Fibroblast of skin of abdomen (primary cell): ENCODE results near the gene MYO10.
"Not testable (repeated sequence)": the region's sequence is repeated elsewhere in the genome, so short reads cannot be mapped to it uniquely, and the experiment has no call there.

ENCODE experiments used
- DNase-seq: peaks from one replicate; pipeline ENCODE4 v3.0.0-alpha.2; 2013

MYO10 gene

DNA sequence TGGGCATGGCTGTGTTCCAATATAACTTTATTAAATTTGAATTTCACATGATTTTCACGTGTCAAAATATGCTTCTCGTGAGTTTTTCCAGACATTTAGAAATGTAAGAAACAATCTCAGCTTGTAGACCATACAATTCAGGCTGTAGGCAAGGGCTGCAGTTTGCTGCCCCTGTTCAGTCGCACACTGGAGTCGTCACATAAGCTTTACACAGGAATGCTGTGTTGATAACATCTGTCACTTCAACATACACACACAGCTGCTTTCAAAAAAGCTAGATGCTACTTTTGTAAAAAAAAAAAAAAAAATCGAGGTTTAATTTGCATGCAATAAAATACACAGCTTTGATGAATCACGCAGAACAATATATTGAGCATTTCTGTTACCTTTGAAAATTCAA lies 77.9 kb downstream of the MYO10 start:
- DNase-seq: no peak

DNA sequence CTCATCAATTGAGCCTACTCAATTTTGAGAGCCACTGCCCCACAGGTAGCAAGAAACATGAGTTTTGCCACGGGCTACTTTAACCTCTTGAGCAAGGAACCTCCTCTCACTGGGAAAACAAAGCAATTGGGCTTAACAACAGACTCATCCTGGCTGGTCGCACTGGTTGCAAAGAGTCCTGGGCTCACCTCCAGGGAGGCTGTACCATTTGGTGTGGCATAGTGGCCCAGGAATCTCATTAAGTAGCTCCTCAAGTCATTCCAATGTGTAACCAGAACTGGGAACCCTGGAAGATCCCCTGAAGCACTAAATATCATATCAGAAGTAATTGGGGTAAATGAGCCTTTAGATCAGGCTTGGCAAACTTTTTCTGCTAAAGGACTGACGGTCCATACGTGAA lies 78.5 kb downstream of the MYO10 start:
- DNase-seq: no peak

DNA sequence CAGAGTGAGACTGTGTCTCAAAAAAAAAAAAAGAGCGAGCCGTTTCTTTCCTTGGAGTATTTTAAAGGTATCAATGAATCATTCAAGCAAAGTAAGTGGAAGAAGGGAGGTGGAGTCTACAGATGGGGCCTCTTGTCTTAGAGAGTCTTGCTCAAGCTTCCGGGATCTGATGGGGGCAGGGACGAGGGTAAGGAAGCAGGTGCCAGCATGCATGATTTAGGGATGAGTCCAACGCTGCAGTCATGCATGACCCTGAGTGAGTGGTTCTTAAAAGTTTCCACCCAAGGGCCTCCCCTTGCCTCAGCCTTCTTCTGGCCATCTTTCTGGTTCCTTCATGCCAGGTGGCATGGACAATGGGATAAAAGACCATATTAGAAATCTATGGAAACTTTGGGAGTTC lies 79.6 kb downstream of the MYO10 start:
- peak; percentile 55 for DNase-seq

DNA sequence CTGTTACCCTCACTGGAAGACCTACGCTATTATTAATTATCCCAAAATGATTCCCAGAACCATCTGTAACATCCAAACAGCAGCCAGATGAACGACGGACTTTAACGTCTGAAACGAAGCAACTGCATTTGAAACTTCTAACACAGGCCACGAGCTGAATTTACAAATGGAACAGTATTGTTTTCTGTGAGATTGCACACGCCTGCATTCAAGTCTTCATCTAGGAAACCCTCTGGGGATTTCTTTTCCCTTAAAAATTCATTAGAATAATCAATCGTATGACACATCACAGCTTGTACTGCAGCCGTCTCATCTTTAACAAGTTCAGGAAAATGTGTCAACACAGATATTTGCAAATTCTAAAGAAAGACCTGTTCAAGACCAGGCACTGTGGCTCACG lies 80.2 kb downstream of the MYO10 start:
- no peak for DNase-seq

DNA sequence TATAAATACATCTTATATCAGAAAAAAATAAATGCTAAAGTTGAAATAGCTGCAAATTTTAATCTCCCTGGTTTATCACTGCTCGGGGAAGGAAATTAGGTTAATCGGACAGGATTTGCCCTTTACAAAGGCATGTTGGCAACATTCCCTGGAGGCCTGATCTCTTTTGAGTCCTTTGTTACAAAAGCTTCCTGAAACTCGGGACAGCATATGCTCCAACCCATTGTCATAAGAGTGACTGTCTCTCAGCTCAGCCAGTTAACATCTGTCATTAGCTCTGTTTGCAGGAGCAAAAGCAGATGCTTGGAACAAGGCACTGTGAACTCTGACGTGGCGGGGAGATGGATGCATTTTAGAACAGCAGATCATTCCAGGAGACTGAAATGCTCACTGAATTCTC lies 80.6 kb downstream of the MYO10 start:
- DNase-seq: peak; percentile 38

DNA sequence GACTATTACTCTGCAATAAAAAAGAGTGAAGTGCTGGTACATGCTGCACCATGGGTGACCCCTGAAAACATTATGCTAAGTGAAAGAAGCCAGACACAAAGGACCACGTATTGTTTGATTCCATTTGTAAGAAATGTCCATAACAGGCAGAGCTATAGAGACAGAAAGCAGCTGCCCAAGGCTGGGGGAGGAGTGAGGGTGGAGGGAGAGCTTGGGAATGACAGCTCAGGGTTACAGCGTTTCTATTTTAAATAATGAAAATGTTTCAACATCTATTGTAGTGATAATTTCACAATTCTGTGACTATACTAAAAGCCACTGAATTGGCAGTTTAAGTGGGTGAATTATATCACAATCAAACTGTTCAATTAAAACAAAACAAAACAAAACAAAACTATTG lies 81.7 kb downstream of the MYO10 start:
- no peak for DNase-seq

DNA sequence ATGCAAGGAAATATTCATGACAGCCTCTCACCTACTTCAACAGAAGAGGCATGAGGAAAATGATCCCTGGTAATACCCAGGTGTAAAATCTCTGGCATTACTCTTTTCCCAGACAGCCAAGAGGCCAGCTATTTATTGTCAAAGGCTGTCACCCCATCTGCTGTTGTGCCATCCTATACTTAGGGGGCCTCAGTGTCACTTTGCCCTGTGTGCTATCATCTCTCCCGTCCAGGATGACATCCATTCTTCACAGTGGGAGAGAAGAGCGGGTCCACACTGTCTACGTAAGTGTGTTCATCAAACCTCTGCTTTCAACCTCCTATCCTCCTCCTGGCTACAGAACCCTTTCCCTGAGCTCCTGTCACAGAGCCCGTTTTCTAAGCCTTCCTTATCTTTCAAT lies 82.6 kb downstream of the MYO10 start:
- no peak for DNase-seq

DNA sequence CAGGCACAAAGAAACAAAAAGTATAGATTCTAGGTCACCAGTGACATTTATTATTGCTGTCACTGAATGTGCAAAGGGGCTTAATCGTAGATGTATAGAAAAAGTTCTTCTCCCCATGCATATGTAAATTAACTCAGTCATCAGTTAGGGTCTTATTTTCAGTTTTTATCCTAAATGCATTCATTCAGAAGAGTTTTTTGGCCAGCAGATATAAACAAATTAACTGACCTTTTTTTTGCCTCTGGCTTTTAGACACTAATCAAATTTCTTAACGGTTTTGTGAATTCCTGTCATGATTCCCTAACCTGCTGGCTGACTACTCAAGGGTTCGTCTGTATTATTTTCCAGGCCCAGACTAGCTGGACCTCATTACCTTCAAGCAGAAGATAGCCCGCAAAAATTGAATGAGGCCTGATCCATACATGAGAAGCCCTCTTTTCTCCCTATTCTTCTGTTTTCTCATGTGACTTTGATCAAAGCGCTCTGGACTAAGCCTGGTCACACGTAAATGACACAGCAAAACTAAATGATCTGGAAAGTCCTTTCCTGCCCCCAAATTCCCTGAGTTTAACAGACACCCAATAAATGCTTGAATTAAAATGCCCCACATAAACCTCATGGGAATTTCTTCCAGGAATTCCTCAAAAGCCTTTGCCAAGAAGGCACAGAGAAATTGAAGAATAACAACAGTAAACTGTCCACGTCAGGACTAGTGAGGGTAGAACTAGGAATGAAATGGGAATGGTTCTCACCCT lies 83.7 kb downstream of the MYO10 start:
- no peak for DNase-seq

DNA sequence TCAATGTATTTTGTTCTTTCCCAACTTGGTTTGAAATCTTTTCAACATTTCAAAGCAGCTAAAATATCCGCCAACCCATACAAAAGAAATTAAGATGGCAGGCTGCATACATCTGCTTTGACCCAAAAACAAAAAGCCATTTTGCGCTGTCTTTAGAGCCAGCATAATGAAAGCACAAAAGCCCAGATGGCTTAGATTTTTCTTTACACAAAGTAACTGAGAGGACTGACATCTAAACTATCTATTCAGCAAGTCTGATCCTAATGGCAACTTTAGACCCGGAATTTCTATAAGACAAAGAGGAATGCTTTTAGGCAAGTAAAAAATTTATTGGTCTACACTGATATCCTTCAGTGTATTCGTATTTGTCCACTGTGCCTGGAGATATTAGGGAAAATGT lies 86.3 kb downstream of the MYO10 start:
- no peak for DNase-seq

DNA sequence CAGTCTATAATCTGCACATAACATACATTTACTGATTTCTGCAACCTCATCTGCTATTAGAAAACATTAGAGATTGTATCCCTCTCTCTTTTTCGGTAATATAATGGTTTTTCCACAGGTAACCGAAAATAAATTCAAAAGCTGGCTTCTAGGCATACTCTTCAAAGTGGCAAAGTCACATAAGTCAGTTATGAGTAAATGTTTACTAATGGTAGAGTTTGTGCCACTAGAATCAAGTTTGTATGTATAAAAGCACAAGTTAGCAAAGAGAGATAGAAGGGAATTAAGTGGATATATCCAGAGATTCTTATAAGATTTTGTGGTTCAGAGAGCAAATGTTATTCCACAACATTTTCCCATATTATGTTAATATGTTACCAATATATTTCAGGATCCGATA lies 86.9 kb downstream of the MYO10 start:
- DNase-seq: no peak

DNA sequence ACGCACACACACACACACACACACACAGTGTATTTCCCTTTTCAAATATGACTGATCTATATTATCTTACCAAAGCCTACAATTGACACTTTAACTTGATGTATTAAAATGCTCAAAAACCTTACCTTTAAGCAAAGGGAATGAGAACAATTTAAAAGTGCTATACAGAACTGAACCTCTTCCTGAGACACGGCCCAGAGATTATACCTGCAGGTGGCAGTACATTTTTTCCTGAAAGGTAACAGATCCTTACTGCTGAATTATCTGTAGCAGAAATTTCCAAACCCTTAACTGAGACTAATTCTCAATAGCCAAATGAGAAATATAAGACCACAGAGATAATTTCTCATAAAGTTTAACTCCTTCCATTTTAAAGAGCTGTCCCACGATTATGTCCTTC lies 91.1 kb downstream of the MYO10 start:
- DNase-seq: no peak

DNA sequence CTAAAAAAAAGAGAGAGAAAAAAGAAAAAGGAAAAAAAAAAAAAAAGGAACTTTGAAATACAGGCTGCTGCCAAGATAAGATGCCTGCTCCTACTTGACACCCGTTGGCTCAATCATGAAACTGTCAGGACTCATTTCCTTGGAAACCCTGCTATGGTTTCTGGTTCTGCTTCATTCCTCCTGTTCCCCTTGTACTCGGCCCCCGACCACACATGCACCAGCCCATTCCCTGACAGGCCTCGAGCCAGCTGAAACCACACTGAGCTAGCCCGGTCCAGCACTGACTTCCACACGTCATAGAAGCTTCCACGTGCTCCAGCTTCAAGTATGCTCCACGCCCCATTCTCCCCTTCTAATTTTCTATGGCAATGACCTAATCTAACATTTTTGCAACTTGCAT lies 93.2 kb downstream of the MYO10 start:
- DNase-seq: peak; percentile 72

DNA sequence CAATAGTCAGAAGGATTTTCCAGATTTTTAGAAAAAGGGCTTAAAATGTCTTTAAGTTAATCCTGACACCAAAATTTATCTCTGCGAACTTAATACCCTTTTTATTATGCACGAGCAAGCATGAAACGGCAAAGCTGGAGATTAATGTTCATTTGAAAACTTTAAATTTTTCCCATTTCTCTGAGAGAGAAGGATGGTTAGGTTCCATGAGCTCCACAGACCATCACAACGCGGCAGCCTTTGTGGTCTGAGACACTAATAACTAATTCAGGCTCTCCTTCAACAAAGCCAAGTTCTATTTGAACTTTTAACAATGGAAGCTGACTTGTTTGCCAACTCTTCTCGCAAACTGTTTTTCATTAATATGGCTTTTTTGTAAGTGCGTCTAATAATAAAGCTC lies 94.7 kb downstream of the MYO10 start:
- no peak for DNase-seq

DNA sequence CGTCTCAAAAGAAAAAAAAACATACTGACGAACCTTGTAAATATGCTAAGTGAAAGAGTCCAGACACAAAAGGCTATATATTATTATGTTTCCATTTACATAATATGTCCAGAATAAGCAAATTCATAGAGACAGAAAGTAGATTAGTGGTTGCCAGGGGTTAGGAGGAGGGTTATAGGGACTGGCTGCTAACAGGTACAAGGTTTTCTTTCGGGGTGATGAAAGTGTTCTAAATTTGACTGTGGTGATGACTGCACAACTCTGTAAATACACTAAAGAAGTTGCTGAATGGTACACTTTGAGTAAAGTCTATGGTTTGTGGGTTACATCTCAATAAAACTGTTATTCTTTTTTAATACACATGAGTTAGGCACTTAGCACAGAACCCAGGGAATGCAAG lies 98.8 kb downstream of the MYO10 start:
- no peak for DNase-seq

DNA sequence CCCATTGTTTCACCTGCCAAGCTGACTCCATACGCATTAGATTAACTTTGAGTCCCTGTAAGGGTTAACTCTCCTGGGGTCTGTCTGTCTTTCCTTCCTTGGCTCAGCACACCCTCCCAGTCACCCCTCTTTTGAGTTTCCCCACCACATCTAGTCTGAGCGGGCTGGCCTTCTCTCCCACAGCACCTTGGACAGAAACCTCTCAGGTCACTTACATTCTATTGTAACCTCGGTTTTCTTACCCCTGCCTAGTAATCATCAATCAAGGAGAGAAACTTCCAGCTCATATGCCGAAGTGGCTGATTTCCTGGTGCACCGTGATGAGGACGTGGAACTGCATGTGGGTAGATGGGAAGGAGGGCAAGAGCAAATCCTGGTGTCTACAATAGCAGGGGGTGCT lies 102.1 kb downstream of the MYO10 start:
- DNase-seq: no peak

DNA sequence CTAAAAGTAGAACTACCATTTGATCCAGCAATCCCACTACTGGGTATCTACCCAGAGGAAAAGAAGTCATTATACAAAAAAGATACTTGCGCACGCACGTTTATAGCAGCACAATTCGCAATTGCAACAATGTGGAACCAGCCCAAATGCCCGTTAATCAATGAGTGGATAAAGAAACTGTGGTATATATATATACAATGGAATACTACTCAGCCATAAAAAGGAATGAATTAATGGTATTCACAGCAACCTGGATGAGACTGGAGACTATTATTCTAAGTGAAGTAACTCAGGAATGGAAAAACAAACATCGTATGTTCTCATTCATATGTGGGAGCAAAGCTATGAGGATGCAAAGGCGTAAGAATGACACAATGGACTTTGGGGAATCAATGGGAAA lies 104.8 kb downstream of the MYO10 start:
- DNase-seq: not testable (repeated sequence)

DNA sequence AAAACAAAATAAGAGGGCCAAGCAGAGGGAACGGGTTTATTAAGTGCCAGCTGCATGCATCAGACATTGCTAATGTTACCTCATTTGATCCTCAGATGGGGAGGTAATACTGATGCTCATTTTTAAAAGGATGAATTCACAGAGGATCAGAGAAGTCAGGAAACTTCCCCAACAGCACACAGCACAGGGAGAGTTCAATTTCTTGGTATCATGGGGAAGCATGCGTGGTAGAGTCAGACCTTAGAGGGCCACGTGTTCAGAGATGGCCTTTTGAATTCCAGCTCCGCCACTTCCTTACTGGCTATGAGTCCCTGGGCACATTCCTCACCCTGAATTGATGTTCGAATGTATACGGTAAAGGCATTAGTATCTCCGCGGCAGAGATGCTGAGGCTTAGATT lies 108.3 kb downstream of the MYO10 start:
- DNase-seq: no peak

DNA sequence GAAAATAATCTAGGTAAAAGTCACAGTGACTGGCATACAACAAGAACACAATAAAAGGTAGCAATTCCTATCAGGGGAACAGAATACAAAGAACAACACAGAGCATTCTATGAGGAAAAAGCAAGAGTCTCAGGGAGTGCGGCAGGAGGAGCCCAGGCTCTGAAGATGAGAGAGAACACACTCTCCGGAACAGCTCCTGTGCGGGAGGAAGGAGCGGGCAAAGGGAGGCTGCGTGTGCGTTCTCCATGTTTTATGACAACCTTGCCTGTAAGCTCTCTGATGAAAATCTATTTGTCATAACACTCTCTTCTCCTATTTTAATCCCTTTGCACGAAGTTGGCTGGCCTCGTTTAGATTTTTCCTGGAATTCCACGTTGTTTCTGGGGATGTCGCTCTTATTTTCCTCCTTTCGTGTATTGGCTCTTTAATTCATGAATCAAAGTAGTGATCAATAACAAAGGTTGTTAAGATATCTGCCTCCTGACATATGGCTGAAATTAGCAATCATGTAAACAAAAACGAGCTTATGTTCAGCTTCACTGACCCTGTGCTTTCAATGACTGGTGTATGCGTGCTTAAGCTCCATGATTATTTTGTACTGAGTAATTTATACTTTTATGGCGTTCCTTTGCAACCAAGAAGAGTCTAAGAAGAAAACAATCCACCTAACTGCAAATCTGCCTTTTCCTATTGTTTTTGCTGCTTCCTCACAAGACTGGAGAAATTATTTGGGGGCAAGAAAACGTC lies 109.5 kb downstream of the MYO10 start:
- no peak for DNase-seq

DNA sequence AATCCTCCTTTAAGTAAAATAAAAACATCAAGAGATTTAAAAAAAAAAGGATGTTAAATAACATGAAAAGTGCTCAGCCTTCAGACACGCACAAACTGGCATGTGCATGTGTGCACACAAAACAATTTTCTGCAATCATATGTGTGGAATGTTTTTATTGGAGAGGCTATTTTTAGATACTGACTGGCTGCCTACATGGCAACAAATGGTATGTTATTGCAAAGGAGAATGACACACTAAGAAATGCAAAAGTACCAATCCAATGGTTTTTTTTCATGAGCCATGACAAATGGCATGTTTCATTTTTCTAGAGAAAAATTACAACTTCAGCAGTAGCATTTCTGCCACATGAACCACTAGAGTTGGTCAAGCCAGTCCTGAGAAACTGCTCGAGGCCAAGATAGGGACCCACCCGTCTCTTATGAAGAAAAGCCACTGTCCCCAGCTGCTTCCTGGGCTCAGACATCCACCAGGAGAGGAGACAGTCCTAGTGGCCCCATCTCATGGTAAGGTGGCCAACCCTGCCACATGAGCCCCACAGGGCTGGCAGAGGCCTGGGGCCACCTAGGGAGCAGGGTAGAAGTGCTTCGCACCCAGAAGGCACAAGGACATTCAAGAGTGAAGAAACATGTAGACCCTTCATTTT lies 116.4 kb downstream of the MYO10 start:
- peak; percentile 86 for DNase-seq

DNA sequence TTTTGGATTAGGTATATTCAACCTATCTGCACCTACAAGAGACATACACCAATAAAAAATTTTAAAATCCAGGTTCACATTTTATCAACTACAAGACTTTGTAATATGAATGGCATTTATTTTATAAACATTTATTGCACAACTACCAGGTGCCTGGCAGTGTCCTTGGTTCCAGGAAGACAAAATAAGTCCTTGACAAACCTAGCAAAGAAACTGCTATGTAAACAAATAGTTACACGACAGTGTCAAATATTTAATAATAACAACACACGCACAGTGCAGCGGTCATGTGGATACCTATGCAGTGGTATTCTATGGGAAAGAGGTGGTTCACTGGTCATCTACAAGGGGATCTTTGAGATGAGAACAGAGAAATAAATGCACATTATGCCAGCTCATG lies 120.7 kb downstream of the MYO10 start:
- DNase-seq: no peak

DNA sequence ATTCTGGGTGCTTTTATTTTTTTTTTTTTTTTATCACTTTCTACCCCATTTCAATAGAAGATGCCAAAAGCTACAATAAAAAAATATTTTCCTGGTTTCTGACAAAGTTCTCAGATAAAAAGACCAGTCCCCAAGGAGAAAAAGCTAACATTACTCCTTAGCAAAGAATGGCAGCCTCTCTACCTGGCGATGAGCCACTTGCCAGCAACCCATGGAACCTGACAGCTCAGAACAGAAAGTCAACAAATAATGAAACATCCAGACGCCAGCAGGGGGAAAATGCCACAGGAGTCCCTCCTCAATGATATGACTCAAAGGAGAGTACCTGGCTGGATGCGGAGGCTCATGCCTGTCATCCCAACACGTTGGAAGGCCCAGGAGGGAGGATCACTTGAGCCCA lies 123.2 kb downstream of the MYO10 start:
- DNase-seq: peak; percentile 29

DNA sequence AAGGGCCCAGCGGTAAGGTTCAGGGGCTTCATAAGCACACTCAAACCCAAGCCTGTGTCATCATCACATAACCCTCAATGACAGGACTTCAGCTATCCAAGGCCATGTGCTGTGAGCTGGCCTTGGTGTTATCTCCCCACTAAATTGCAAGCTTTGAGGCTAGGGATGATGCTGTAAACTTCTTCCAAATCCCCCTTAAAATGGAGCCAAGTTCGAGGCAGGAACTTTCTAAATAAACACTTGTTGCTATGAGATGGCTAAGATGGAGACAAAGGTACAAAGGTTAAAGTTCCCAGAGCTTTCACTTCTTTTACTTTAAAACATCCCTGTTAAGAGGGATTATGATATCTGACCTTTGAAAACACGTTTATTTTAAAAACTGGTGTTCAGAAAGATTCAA lies 123.6 kb downstream of the MYO10 start:
- DNase-seq: no peak

DNA sequence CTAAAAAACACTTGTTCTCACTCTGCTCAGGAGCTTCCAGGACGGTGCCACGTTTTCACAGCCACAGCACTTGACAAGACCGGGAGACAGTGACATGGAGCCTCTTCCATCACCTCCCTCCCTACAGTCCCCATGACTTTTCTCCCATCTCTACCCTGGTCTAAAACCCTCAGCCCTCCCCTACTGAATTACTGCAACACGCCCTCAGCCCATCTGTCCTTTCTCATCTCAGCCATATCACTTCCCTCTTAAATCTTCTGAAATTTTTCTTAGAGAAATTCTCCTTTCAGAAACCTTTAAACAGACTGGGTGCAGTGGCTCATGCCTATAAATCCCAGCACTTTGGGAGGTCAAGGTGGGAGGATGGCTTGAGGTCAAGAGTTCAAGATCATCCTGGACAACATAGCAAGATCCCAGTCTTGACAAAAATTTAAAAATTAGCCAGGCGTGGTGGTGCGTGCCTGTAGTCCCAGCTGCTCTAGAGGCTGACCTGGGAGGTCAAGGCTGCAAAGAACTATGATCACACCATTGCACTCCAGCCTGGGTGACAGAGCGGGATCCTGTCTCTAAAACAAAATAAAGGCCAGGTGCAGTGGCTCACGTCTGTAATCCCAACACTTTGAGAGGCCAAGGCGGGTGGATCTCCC lies 125.8 kb downstream of the MYO10 start:
- DNase-seq: no peak
